LNCaP clone FGC (cell line): ENCODE measurements around the gene THOC1.

Experiments used
- DNase-seq: peaks from one replicate; pipeline ENCODE4 v3.0.0-alpha.2; 2011; ENCODE audit warnings: low read depth
- H3K4me3 ChIP-seq: 2 replicates; pipeline ENCODE4 v1.5.1; 2011; ENCODE audit warnings: mild to moderate bottlenecking, low read depth, low read length, control low read depth
- CTCF ChIP-seq: IDR thresholded peaks from 2 replicates; pipeline ENCODE4 v1.5.1; 2012; ENCODE audit warnings: mild to moderate bottlenecking; ENCODE audit not compliant: control insufficient read depth, insufficient read depth; ENCODE audit errors: extremely low read depth

THOC1 gene

DNA sequence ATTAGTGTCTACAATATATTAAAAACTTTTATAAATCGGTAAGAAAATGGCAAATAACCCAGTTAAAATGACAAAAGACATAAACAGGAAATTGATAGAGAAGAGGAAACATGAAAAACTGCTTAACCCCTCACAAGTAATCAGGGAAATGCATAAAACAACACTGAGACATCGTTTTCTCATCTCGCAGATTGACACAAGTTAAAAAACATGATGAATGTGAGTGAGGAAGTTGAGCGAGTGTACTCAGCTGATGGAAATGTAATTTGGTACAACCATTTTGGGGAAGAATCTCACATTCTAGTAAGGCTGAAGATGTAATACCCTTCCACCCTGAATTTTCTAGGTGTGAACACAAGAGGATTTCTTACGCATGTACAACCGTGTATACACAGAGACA is 18.0 kb upstream of the THOC1 start:
- H3K4me3 ChIP-seq: no peak overlapping the region
- no peak for DNase-seq
- no peak for TF ChIP-seq CTCF

DNA sequence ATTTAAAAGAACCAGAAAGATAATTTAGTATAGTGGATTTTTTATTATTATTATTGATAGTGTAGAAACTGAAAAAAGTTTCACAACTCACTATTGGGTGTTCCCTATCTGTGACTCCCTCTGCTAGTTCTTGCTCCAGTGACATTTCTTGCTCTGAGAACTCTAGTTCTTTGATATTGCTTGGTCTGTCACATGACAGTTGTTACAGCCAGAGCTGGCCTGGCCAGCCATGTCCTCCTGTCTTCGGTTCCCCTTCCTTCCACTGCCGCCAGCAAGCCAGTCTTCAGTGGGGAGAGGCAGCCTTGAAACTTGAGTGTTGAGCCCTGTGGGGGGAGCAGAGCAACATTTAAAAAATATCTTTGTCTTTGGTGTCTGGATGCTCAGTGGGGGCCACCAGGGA is 7.6 kb upstream of the THOC1 start:
- DNase-seq: no peak
- no peak overlapping the region for H3K4me3 ChIP-seq
- TF ChIP-seq CTCF: no peak

GRCh38 chr18:274313-274712 is 6.5 kb upstream of the THOC1 start:
- H3K4me3 ChIP-seq: no peak overlapping the region
- no peak for TF ChIP-seq CTCF
- no peak for DNase-seq

GRCh38 chr18:273525-273924 is 5.7 kb upstream of the THOC1 start:
- H3K4me3 ChIP-seq: no peak overlapping the region
- TF ChIP-seq CTCF: no peak
- DNase-seq: no peak

DNA sequence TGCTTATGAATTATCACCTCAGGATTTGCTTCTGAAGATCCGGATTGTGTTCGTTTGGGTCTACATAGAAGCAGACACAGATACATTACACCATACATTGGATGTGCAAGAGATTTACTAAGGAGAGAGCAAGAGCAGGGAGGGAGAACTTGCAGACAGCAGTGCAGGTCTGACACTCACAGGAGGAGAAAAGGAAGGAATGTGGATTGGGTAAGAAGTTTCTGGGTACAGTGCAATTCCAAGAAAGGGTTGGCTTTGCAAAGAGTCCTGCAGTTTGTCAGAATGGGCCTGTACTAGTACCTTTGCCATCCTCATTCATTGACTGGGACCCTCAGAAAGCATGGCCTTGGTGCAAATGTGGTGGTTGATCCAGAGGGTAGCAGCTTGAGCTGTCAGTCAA is 4.8 kb upstream of the THOC1 start:
- no peak overlapping the region for H3K4me3 ChIP-seq
- no peak for DNase-seq
- no peak for TF ChIP-seq CTCF

DNA sequence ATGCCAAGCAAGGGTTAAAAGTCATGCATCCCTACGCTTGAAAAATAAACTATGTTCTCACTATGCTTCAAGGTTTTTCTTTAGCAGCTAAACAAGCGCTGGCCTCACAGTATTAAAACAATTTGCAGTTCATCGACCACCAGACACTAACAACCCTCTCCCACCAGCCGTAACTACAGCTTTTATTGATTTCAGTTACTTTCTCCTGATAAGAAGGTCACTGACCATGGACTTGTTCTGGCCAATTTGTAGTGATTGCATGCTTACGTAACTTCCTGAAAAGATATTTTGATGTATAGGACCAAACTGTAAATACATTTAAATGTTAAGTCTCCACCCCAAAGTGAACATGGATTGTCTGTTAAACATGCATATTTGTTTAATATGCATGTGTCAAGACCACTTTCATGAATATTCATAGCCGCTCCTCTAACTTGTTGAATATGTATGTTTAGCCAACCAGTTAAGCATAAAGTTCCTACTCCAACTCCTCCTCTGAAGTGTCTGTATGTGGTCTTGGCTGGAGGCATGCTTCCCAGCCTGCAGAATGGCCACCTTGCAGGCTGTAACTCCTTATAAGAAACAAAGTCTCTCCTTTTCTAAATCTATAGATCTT is 1.7 kb upstream of the THOC1 start:
- no peak for TF ChIP-seq CTCF
- H3K4me3 ChIP-seq: no peak overlapping the region
- DNase-seq: no peak

GRCh38 chr18:267380-267687 is 513 bp downstream of the THOC1 start:
- DNase-seq: no peak
- peak overlapping the region; percentile 93 for H3K4me3 ChIP-seq
- no peak for TF ChIP-seq CTCF
